ENCODE data around the gene CCDC91.

CCDC91 gene

GRCh38 chr12:28190321-28191050, at the start of gene CCDC91:
Gene CCDC91 (plus strand): TSS chr12:28190456. CDS start chr12:28257216, 66,760 bp downstream.
- peak; percentile 75 for DNase-seq

GRCh38 chr12:28144059-28144458, 46.2 kb upstream of the CCDC91 start:
- DNase-seq, result no peak

GRCh38 chr12:28144532-28144931, 45.7 kb upstream of the CCDC91 start:
- no peak for DNase-seq

GRCh38 chr12:28145216-28145615, 45.0 kb upstream of the CCDC91 start:
- no peak for DNase-seq

GRCh38 chr12:28149279-28149678, 41.0 kb upstream of the CCDC91 start:
- no peak for DNase-seq

DNA sequence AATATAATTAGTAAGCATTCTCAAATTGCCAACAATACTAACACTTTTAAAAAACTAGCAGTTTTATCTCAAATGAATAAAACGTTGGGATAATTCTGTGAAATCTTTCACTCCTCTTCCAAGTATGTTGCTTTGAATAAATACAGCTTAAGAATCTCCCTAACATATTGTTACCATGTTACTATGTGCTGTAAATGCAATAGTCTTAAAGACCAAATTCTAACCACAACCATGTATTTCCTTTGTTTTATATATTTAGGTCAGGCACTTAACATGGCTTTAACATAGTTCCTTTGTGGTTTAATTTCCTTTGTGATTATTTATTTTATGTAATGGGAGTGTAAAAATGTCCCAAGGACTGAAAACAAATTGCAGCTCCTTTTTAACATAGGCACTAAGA, 33.9 kb upstream of the CCDC91 start:
- DNase-seq, result no peak

DNA sequence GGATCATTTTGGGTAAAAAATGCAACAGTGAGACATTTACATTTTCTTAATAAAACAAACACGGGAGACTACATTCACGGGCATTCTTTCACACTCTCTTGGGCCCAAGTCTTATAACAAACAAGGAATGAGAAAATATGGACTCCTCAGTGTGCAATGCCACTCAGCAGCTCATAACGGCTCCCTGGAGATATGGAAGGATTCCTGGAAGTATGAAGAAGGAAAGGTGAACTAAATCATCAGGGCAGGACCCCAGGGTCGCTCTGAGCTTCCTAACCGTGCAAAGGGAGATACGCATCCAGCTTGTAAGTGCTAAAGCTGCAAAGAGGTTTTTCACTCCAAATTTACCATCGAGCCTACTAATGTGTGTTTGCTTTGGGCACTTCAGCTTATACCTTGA, 33.5 kb upstream of the CCDC91 start:
- DNase-seq, result no peak

GRCh38 chr12:28158353-28158752, 31.9 kb upstream of the CCDC91 start:
- no peak for DNase-seq

GRCh38 chr12:28159688-28160087, 30.6 kb upstream of the CCDC91 start:
- DNase-seq, result no peak

DNA sequence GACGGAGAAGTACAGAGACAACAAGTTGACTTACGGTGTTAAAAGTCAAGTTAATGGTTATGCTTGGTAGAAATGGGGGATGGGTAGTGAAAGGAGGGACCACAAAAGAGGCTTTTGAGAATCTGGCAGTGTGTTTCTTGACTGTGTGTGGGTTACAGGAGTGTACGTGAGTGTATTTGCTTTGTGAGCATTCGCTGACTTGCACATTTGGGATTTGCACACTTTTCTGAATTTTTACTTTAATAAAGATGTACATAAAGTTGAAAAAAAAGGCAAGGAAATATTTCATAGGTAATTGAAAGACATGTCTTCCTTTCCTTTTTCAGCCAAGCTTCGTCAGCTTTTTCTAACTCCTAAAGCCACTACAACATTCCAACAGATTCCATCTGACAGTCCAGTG, 28.6 kb upstream of the CCDC91 start:
- no peak for DNase-seq

DNA sequence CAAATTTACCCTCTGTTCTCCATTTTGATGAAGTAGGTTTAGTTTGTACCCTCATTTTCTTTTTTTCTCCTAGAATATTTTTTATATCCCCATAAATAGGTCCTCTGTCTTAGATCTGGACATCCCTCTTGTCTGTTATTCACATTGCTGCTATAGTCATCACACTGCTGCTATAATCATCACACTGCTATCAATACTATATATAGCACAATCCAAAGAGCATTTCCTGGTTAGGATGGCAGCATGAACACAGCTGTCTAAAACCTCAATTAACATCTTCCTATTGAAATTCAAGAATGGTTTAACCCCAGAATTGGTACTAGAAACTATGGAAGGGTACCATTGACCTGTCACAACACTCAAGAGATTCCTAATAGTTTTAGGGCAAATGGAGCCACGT, 27.6 kb upstream of the CCDC91 start:
- DNase-seq, result no peak

DNA sequence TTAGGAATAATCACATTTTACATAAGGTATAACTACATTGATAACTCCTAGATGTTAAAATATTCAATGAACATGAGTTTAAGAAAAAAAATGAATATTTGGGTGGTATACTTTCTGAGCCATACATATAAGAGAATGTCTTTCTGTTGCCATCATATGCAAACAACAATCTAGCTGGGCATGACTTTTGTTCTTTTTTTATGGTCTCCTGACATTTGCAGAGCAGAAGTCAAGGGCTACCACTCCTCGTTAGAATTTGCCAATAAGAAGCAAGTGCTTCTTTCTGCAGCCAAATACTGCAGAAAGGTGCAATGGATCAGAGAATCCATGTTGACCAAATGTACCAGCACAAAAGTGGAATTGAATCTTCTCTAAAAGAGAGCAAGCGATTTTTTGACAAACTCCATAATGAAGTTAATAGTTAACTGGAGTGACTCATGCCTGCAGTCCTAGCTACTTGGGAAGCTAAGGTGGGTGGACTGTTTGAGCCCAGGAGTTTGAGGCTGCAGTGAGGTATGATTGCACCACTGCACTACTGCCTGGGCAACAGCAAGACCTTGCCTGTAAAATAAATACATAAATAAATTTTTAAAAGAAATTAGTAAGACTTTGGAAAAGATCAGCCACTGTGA, 25.5 kb upstream of the CCDC91 start:
- DNase-seq, result no peak

DNA sequence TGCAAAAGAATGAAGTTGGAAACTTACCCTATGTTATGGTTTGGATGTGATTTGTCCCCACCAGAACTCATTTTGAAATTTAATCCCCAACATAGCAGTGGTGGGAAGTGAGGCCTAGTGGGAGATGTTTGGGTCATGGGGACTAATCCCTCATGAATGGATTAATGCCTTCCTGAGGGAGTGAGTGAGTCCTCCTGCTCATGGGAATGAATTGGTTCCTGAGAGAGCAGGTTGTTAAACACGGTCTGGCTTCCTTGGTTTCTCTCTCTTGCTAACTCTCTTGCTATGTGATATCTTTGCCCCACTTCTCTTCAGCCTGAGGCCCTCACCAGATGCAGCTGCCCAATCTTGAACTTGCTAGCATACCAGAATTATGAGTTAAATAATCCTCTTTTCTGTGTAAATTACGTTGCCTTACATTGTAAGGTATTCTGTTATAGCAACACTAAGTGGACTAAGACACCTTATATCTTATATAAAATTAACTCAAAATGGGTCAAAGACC, 22.2 kb upstream of the CCDC91 start:
- no peak for DNase-seq

DNA sequence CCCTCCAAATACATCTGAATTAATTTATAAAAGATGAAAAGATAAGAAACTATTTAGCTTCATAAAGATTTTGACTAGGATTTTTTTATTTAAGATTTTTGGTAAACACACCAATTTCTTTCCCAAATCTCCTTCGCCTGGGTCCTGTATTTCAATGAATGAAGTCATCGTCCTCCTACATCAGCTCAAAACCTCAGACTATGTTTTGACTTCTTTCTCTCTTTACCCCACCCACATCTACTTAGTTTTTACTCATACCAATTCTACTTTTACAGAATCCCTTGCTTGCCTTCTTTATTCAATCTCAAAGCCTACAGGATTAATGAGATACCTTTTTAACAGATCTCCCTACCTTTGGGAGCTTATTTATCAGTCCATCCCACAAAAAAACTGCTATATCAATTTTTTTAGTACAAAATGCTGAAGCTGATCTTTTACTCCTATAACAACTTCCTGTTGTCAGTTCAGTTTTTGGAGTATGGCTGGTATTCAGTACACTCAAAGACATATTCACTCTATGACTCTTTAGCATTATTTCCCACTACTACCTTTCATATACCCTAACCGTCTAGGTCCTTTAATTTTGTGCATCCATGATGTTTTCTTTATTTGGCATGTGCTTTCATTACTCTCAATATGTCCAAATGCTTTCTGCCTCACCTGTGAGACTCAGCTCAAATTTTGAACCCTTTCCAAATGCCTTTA, 18.7 kb upstream of the CCDC91 start:
- no peak for DNase-seq

DNA sequence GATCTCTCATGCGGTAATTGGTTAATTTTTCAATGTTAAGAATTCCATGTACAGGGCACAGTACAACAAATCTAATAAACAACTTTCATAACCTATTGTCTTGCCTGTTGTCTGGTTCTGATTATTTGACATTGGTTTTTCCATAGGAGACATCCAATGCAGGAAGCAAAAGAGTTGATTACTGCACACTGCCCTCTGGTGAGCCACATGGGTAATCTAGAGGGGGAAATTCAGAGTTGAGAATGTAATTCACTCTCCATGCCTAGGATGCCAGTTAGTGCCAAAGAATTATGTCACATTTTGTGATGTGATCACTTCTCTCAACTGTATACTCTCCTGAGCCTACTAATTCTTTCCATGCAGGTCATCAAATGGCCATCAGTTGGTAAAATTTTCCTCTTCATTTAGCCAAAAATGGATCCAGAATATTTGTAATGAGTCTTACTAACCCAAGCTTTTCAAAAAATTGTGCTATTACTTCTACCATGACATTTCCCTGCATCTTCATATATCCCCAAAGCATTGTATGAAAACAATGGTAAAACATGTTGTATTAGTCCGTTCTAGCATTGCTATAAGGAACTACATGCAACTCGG, 17.7 kb upstream of the CCDC91 start:
- DNase-seq, result peak; percentile 47

GRCh38 chr12:28173440-28173839, 16.8 kb upstream of the CCDC91 start:
- DNase-seq, result no peak

GRCh38 chr12:28175098-28175589, 15.1 kb upstream of the CCDC91 start:
- DNase-seq, result no peak

GRCh38 chr12:28176295-28176694, 14.0 kb upstream of the CCDC91 start:
- no peak for DNase-seq

- no peak for DNase-seq
Measured at GRCh38 chr12:28177461-28177860, 12.8 kb upstream of the CCDC91 start.

DNA sequence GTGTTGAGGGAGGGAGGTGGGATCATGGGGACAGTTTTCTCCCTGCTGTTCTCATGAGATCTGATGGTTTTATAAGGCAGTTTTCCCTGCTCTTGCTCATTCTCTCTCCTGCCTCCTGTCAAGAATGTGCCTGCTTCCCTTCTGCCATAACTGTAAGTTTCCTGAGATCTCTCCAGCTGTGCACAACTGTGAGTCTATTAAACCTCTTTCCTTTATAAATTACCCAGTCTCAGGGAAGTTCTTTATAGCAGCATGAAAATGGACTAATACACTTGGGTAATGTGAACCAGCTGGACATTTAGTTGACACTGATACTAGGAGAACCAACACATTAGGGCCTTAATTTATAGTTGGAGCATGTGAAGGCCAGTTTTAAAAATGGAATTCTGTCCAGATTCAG, 12.4 kb upstream of the CCDC91 start:
- DNase-seq, result no peak

GRCh38 chr12:28178775-28179174, 11.5 kb upstream of the CCDC91 start:
- DNase-seq, result no peak

DNA sequence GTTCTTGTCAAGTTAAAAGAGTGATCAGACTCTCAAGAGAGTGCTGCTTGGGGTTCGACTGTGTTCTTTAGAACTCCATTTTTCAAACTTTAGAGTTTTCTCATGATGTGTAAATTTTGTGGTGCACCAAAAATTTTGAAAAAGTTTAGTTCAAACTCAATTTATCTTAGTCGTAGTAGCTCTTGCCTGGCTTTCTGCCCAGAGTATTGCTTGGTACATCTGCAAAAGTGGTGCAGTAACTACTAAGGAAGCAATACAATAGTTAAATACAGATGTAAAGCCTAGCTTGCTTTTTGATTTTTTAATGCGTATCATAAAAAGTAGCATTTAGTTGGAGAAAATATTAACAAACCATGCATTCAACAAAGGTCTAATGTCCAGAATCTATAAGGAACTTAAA, 9.5 kb upstream of the CCDC91 start:
- no peak for DNase-seq

DNA sequence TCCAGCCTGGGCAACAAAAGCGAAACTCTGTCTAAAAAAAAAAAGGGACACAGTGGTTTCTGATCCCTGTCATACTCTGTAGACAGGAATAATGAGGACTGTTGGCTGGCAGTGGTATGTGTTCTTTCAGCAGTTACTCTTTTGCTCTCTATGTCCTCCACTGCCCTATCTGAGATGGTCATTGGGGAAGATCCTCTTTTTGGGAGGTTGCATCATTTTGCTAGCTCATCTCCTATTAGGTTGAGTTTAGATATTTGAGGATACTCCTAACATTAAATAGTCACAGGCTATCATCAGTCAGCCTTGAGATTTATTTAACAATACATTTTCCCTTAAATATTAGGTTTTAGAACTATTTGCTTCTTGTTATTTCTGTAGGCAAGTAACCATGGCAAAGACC, 5.9 kb upstream of the CCDC91 start:
- no peak for DNase-seq

Measured in NCI-H226 (cell line).